ENCODE results near the gene ZNF565. TPM values are rescaled to one million over a fixed set of nuclear protein-coding genes. Genes with fewer than 3 reads are reported as not detected.
A peak's percentile ranks its signal among the peaks of the same experiment; 100 is the strongest.
"Not testable (repeated sequence)": the region's sequence is repeated elsewhere in the genome, so short reads cannot be mapped to it uniquely, and the experiment has no call there.

ZNF565 gene
- total and polyA plus RNA-seq, 7 donors: 2.4 to 7.5 (median 5.3) TPM

DNA sequence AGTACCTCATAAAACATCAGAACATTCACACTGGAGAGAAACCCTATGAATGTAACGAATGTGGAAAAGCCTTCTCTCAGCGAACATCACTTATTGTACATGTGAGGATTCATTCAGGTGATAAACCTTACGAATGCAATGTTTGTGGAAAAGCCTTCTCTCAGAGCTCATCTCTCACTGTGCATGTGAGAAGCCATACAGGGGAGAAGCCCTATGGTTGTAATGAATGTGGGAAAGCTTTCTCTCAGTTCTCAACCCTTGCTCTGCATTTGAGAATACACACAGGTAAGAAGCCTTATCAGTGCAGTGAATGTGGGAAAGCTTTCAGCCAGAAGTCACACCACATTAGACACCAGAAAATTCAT, 22.5 kb upstream of the ZNF565 start:
- 97 to 98% methylated on average over 3 of the region's 3 CpGs for WGBS, 2 donors
- Histone ChIP-seq H3K9me3 (peaks cover 0 to 45% (median 2%) of the 10 kb centered on the region in 4 donors), H3K27me3 (no peaks in the 10 kb centered on the region), H3K4me1 (no peaks in the 10 kb centered on the region), H3K4me3 (no peak overlapping the region), H3K27ac (no peak overlapping the region), H3K36me3 (peaks cover 26 to 81% (median 50%) of the 10 kb centered on the region in 4 donors)
- intact Hi-C loops (cut with DNase I): no loop called here
- no peak for DNase-seq
- no peak for TF ChIP-seq EP300 (IDR thresholded peaks at IDR 0.05)
- TF ChIP-seq, protein P1, sequence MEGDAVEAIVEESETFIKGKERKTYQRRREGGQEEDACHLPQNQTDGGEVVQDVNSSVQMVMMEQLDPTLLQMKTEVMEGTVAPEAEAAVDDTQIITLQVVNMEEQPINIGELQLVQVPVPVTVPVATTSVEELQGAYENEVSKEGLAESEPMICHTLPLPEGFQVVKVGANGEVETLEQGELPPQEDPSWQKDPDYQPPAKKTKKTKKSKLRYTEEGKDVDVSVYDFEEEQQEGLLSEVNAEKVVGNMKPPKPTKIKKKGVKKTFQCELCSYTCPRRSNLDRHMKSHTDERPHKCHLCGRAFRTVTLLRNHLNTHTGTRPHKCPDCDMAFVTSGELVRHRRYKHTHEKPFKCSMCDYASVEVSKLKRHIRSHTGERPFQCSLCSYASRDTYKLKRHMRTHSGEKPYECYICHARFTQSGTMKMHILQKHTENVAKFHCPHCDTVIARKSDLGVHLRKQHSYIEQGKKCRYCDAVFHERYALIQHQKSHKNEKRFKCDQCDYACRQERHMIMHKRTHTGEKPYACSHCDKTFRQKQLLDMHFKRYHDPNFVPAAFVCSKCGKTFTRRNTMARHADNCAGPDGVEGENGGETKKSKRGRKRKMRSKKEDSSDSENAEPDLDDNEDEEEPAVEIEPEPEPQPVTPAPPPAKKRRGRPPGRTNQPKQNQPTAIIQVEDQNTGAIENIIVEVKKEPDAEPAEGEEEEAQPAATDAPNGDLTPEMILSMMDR (IDR thresholded peaks at IDR 0.05): no peak
- TF ChIP-seq POLR2A (IDR thresholded peaks at IDR 0.05): no peak
- TF ChIP-seq POLR2AphosphoS5 (IDR thresholded peaks at IDR 0.05): no peak

- H3K27me3 ChIP-seq: no peaks in the 10 kb centered on the region
- no peak overlapping the region for H3K4me3 ChIP-seq
- no peaks in the 10 kb centered on the region for H3K4me1 ChIP-seq
- intact Hi-C loops (cut with DNase I): no loop called here
- peaks cover 26 to 86% (median 53%) of the 10 kb centered on the region in 4 donors for H3K36me3 ChIP-seq
- DNase-seq: no peak
- TF ChIP-seq, protein P1 (IDR thresholded peaks at IDR 0.05): no peak
- TF ChIP-seq POLR2A (IDR thresholded peaks at IDR 0.05) (no peak), POLR2AphosphoS5 (IDR thresholded peaks at IDR 0.05) (no peak), EP300 (IDR thresholded peaks at IDR 0.05) (no peak)
- 97 to 99% methylated on average over 6 of the region's 6 CpGs for WGBS, 2 donors
- H3K27ac ChIP-seq: no peak overlapping the region
- H3K9me3 ChIP-seq: peaks cover 0 to 45% (median 2%) of the 10 kb centered on the region in 4 donors
Observed at GRCh38 chr19:36236304-36236945, 22.0 kb upstream of the ZNF565 start.

- intact Hi-C loops (cut with DNase I); H3K27ac ChIP-seq; H3K27me3 ChIP-seq; DNase-seq; H3K4me1 ChIP-seq; H3K4me3 ChIP-seq: not testable (repeated sequence)
- WGBS, 2 donors: 77 to 92% methylated on average over 7 of the region's 7 CpGs
- Histone ChIP-seq H3K36me3 (peaks cover 37 to 97% (median 81%) of the 10 kb centered on the region in 4 donors), H3K9me3 (peaks cover 0 to 37% (median 2%) of the 10 kb centered on the region in 4 donors)
Observed at GRCh38 chr19:36233626-36234025, 19.2 kb upstream of the ZNF565 start.

DNA sequence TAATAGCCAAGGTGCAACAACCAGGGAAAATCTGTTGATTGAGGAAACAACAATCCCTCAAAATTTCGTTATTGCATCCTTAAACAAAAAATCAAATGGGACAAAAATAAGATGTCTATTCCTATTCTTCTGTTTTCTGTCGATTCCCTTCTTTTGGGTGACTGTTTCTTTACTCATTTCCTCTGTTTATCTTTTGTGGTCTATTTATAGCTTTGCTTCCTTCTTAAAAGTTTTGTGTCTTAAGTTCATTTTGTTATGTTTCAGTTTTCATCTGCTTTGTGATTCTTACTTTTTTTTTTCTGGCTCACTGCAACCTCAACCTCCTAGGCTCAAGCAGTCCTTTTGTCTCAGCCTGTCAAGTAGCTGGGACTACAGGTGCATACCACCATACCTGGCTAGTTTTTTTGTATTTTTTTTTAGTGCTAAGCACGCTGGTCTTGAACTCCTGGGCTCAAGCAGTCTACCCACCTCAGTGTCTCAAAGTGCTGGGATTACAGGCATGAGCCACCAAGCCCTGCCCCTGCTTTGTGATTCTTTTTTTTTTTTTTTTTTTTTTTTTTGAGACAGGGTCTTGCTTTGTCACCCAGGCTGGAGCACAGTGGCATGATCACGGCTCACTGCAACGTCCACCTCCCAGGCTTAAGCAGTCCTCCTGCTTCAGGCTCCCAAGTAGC, 10.9 kb upstream of the ZNF565 start:
- Histone ChIP-seq H3K36me3 (peaks cover 12 to 74% (median 29%) of the 10 kb centered on the region in 4 donors), H3K4me1 (peaks cover 0 to 32% (median 23%) of the 10 kb centered on the region in 4 donors), H3K9me3 (no peaks in the 10 kb centered on the region), H3K27me3 (no peaks in the 10 kb centered on the region), H3K27ac (peak overlapping the region in 2 of 4 donors; percentile 15 to 24), H3K4me3 (no peak overlapping the region)
- TF ChIP-seq POLR2A (IDR thresholded peaks at IDR 0.05) (no peak), POLR2AphosphoS5 (IDR thresholded peaks at IDR 0.05) (no peak)
- 64 to 85% methylated on average over 5 of the region's 5 CpGs for WGBS, 2 donors
- no peak for DNase-seq
- intact Hi-C loops (cut with DNase I): no loop called here

- Histone ChIP-seq H3K27me3 (no peaks in the 10 kb centered on the region), H3K4me1 (peaks cover 0 to 44% (median 32%) of the 10 kb centered on the region in 4 donors), H3K4me3 (no peak overlapping the region), H3K27ac (no peak overlapping the region), H3K36me3 (peaks cover 0 to 60% (median 8%) of the 10 kb centered on the region in 4 donors), H3K9me3 (no peaks in the 10 kb centered on the region)
- DNase-seq: no peak
- WGBS, 2 donors: 97 to 98% methylated on average over 4 of the region's 4 CpGs
- TF ChIP-seq, protein P1 (IDR thresholded peaks at IDR 0.05): no peak
- TF ChIP-seq POLR2A (IDR thresholded peaks at IDR 0.05): no peak
- intact Hi-C loops (cut with DNase I): no loop called here
Observed at GRCh38 chr19:36222503-36222902, 8.0 kb upstream of the ZNF565 start.

Data from sigmoid colon (tissue), 7 donors.